ENCODE measurements around the gene TXNL4A. TPM values are rescaled to one million over a fixed set of nuclear protein-coding genes. Genes with fewer than 3 reads are reported as not detected.

TXNL4A gene
- 100 to 1,000 TPM in 1 of 2 donors, 10 to 100 TPM in 1; 82.7 to 106 TPM for total RNA-seq
- 10 to 100 TPM; 54.7 to 86.5 (median 64.2) TPM for polyA plus RNA-seq (ENCODE audit: insufficient read length in 6 of 6)
- long read RNA-seq, donor 1, transcript TXNL4A-201 (3 exons, 3,504 nt), result major isoform, 60 of 67 reads
- long read RNA-seq, donor 1, partial matches to known transcripts, result 0 of 67 reads
- long read RNA-seq, donor 1, other reads (novel, unspliced or antisense), result 0 of 67 reads
- long read RNA-seq, donor 2, transcript TXNL4A-201 (3 exons, 3,504 nt), result major isoform, 40 of 55 reads
- long read RNA-seq, donor 2, partial matches to known transcripts, result 0 of 55 reads
- long read RNA-seq, donor 2, other reads (novel, unspliced or antisense), result 5 of 55 reads
- long read RNA-seq, donor 3, transcript TXNL4A-201 (3 exons, 3,504 nt), result major isoform, 31 of 39 reads
- long read RNA-seq, donor 3, partial matches to known transcripts, result 0 of 39 reads
- long read RNA-seq, donor 3, other reads (novel, unspliced or antisense), result 0 of 39 reads
- long read RNA-seq, donor 4, transcript TXNL4A-203 (3 exons, 1,185 nt), result major isoform, 5 of 17 reads
- long read RNA-seq, donor 4, partial matches to known transcripts, result 6 of 17 reads
- long read RNA-seq, donor 4, other reads (novel, unspliced or antisense), result 1 of 17 reads
- long read RNA-seq, donor 5, transcript TXNL4A-201 (3 exons, 3,504 nt), result major isoform, 42 of 55 reads
- long read RNA-seq, donor 5, partial matches to known transcripts, result 0 of 55 reads
- long read RNA-seq, donor 5, other reads (novel, unspliced or antisense), result 6 of 55 reads
- long read RNA-seq, donor 6, transcript TXNL4A-201 (3 exons, 3,504 nt), result major isoform, 42 of 51 reads
- long read RNA-seq, donor 6, transcript TXNL4A-203 (3 exons, 1,185 nt), result minor isoform, 5 of 51 reads
- long read RNA-seq, donor 6, partial matches to known transcripts, result 0 of 51 reads
- long read RNA-seq, donor 6, other reads (novel, unspliced or antisense), result 0 of 51 reads
- long read RNA-seq, donor 7, transcript TXNL4A-201 (3 exons, 3,504 nt), result major isoform, 27 of 77 reads
- long read RNA-seq, donor 7, partial matches to known transcripts, result 13 of 77 reads
- long read RNA-seq, donor 7, other reads (novel, unspliced or antisense), result 31 of 77 reads
- long read RNA-seq, donor 8, transcript TXNL4A-201 (3 exons, 3,504 nt), result major isoform, 37 of 90 reads
- long read RNA-seq, donor 8, partial matches to known transcripts, result 11 of 90 reads
- long read RNA-seq, donor 8, other reads (novel, unspliced or antisense), result 33 of 90 reads
- long read RNA-seq, donor 9, partial matches to known transcripts, result 0 of 2 reads
- long read RNA-seq, donor 9, other reads (novel, unspliced or antisense), result 0 of 2 reads
- long read RNA-seq, donor 10, transcript TXNL4A-201 (3 exons, 3,504 nt), result major isoform, 14 of 19 reads
- long read RNA-seq, donor 10, partial matches to known transcripts, result 1 of 19 reads
- long read RNA-seq, donor 10, other reads (novel, unspliced or antisense), result 1 of 19 reads
- long read RNA-seq, donor 11, result 0 reads
- long read RNA-seq, donor 12, transcript TXNL4A-201 (3 exons, 3,504 nt), result major isoform, 27 of 52 reads
- long read RNA-seq, donor 12, partial matches to known transcripts, result 0 of 52 reads
- long read RNA-seq, donor 12, other reads (novel, unspliced or antisense), result 19 of 52 reads

GRCh38 chr18:79988451-79989194 is at the start of gene TXNL4A:
TSS of gene TXNL4A (minus strand) at chr18:79988563. CDS start at chr18:79988392, 171 bp downstream.
- peak; percentile 99 for ATAC-seq
- DNase-seq, result peak; percentile 85 to 96 (median 88)
- Histone ChIP-seq H3K4me3 (peak within 1 kb of the TSS; percentile 94 to 97), H3K9me3 (no peaks in the 10 kb centered on the region), H3K27me3 (no peaks in the 10 kb centered on the region), H3K27ac (peak within 1 kb of the TSS; percentile 86 to 93), H3K36me3 (peaks cover 0 to 20% of the 10 kb centered on the region in 2 donors), H3K4me1 (peaks cover 10 to 44% of the 10 kb centered on the region in 2 donors)
- TF ChIP-seq CTCF (IDR thresholded peaks at IDR 0.05), result no peak
- intact Hi-C loops (cut with DNase I), result no loop called here

DNA sequence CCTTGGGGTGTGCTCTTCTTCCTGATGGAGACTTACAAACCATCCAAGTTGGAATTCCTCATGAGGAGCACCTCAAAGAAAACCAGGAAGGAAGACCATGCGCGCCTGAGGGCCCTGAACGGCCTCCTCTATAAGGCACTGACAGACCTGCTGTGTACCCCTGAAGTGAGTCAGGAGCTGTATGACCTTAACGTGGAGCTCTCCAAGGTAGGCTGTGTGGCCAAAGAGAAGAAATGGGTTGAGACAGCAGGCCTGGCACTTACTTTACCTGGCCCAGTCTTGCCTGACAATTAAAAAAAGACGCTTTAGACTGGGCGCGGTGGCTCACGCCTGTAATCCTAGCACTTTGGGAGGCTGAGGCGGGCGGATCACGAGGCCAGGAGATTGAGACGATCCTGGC is 48.9 kb upstream of the TXNL4A start:
- DNase-seq (no peak), ATAC-seq (no peak)
- Histone ChIP-seq H3K36me3 (peaks cover 0 to 19% of the 10 kb centered on the region in 2 donors), H3K9me3 (no peaks in the 10 kb centered on the region), H3K4me1 (peaks cover 0 to 20% of the 10 kb centered on the region in 2 donors), H3K4me3 (no peak overlapping the region), H3K27ac (no peak overlapping the region), H3K27me3 (no peaks in the 10 kb centered on the region)
- TF ChIP-seq CTCF (IDR thresholded peaks at IDR 0.05), result no peak
- intact Hi-C loops (cut with DNase I), result no loop called here

GRCh38 chr18:80035997-80036396 is 47.6 kb upstream of the TXNL4A start:
- ATAC-seq (no peak), DNase-seq (no peak)
- TF ChIP-seq CTCF (IDR thresholded peaks at IDR 0.05), result no peak
- Histone ChIP-seq H3K27me3 (no peaks in the 10 kb centered on the region), H3K36me3 (peaks cover 0 to 19% of the 10 kb centered on the region in 2 donors), H3K4me1 (peaks cover 0 to 20% of the 10 kb centered on the region in 2 donors), H3K27ac (no peak overlapping the region), H3K9me3 (peaks cover 0 to 4% of the 10 kb centered on the region in 2 donors), H3K4me3 (no peak overlapping the region)
- intact Hi-C loops (cut with DNase I), result no loop called here

DNA sequence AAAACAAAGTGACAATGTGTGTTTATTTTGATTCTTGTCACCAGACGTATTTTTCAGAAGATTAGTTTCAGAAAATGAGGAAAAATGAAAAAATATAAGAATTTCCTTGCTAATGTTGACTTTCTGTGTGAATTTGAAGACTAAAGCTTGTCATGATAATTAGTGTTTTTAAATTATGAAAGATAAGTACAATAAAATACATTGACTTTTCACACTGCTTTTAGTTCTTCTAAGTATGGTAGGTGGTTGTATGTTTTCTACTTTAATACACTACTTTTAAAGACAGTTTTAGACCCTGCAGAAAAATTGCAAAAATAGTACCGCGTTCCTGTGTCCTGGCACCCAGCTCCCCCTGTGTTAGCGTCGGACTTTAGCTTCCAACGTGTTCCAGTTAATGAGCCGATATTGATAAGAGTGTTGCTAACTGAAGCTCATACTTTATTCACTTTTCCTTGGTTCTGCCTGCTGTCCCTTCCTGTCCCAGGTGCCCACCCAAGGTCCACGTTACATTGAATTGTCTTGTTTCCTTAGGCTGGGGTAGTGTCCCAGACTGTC is 46.6 kb upstream of the TXNL4A start:
- Histone ChIP-seq H3K4me3 (peak overlapping the region; percentile 73 to 77), H3K9me3 (peaks cover 0 to 6% of the 10 kb centered on the region in 2 donors), H3K27ac (peak overlapping the region; percentile 56 to 91), H3K36me3 (peaks cover 0 to 19% of the 10 kb centered on the region in 2 donors), H3K27me3 (no peaks in the 10 kb centered on the region), H3K4me1 (peaks cover 0 to 20% of the 10 kb centered on the region in 2 donors)
- DNase-seq (peak in 1 of 4 donors; percentile 8), ATAC-seq (no peak)
- intact Hi-C loops (cut with DNase I), result no loop called here
- no peak for TF ChIP-seq CTCF (IDR thresholded peaks at IDR 0.05)

Measured in left lung (tissue), 14 donors.